ENCODE measurements around the gene EMC10. TPM values are rescaled to one million over a fixed set of nuclear protein-coding genes. Genes with fewer than 3 reads are reported as not detected.

Gene EMC10
- polyA plus RNA-seq, 1 donor = 117 TPM

GRCh38 chr19:50477751-50478515, 1.6 kb downstream of the EMC10 start:
- no peak for DNase-seq (ENCODE audit: low read depth)

GRCh38 chr19:50478901-50479715, 2.8 kb downstream of the EMC10 start:
- DNase-seq (ENCODE audit: low read depth) = no peak

- DNase-seq (ENCODE audit: low read depth) = no peak
These were observed 3.5 kb downstream of the EMC10 start for GRCh38 chr19:50479761-50480251.

- no peak for DNase-seq (ENCODE audit: low read depth)
These were observed 4.2 kb downstream of the EMC10 start for GRCh38 chr19:50480281-50481111.

- DNase-seq (ENCODE audit: low read depth) = no peak
These were observed 5.2 kb downstream of the EMC10 start for GRCh38 chr19:50481351-50482149.

GRCh38 chr19:50482271-50482855, 6.1 kb downstream of the EMC10 start:
- DNase-seq (ENCODE audit: low read depth) = no peak

- no peak for DNase-seq (ENCODE audit: low read depth)
These were observed 6.6 kb downstream of the EMC10 start for GRCh38 chr19:50482916-50483315.

GRCh38 chr19:50485284-50485955, 9.1 kb downstream of the EMC10 start:
- no peak for DNase-seq (ENCODE audit: low read depth)

GRCh38 chr19:50486823-50487515, 10.7 kb downstream of the EMC10 start:
- DNase-seq (ENCODE audit: low read depth) = no peak

- no peak for DNase-seq (ENCODE audit: low read depth)
These were observed 12.3 kb downstream of the EMC10 start for GRCh38 chr19:50488389-50489194.

- DNase-seq (ENCODE audit: low read depth) = no peak
These were observed 13.2 kb downstream of the EMC10 start for GRCh38 chr19:50489461-50490011.

- no peak for DNase-seq (ENCODE audit: low read depth)
These were observed 14.1 kb downstream of the EMC10 start for GRCh38 chr19:50490411-50490811.

- no peak for DNase-seq (ENCODE audit: low read depth)
These were observed 14.7 kb downstream of the EMC10 start for GRCh38 chr19:50490991-50491472.

GRCh38 chr19:50492303-50493052, 16.2 kb downstream of the EMC10 start:
- no peak for DNase-seq (ENCODE audit: low read depth)

- no peak for DNase-seq (ENCODE audit: low read depth)
These were observed 16.9 kb downstream of the EMC10 start for GRCh38 chr19:50493171-50493570.

- no peak for DNase-seq (ENCODE audit: low read depth)
These were observed 18.1 kb downstream of the EMC10 start for GRCh38 chr19:50494186-50495019.
